Muscle of leg (tissue), 11 donors: ENCODE results near the gene POLR2I. TPM values are rescaled to one million over a fixed set of nuclear protein-coding genes. Genes with fewer than 3 reads are reported as not detected.

Experiments used
- DNase-seq: peaks from one replicate; pipeline ENCODE4 v3.0.0; 2013
- H3K27ac ChIP-seq: one replicate; pipeline ENCODE4 v1.5.1; 2013; ENCODE audit warnings: mild to moderate bottlenecking, low read length, control low read depth
- H3K27me3 ChIP-seq: one replicate; pipeline ENCODE4 v1.6.1; 2013; ENCODE audit warnings: low read length; ENCODE audit not compliant: control insufficient read depth, insufficient read depth
- H3K36me3 ChIP-seq: one replicate; pipeline ENCODE4 v1.6.1; 2013; ENCODE audit warnings: low read length; ENCODE audit not compliant: control insufficient read depth, insufficient read depth
- H3K4me1 ChIP-seq: one replicate; pipeline ENCODE4 v1.6.1; 2013; ENCODE audit warnings: low read length; ENCODE audit not compliant: control insufficient read depth, insufficient read depth
- H3K4me3 ChIP-seq: one replicate; pipeline ENCODE4 v1.5.1; 2013; ENCODE audit warnings: low read length, control low read depth
- H3K9me3 ChIP-seq: replicated peaks from 2 replicates; pipeline ENCODE4 v1.6.1; 2013; ENCODE audit warnings: low read depth, low read length; ENCODE audit not compliant: control insufficient read depth
- WGBS: methylation state at CpG from one replicate; pipeline ENCODE4 v1.1.5; 2013; ENCODE audit warnings: missing lambda C conversion rate; ENCODE audit not compliant: insufficient coverage; 5-methylcytosine and 5-hydroxymethylcytosine counted together
- polyA plus RNA-seq, 8 donors: library from polyadenylated mRNA; unstranded; fragments of 120-200 nt; gene quantifications; one replicate each; pipeline versions ENCODE4 v1.2.1 to v1.2.3, GENCODE V29; 2013; ENCODE audit warnings: inconsistent platforms in 1 of 8, low replicate concordance in 1 of 8; ENCODE audit not compliant: insufficient read length in 8 of 8, insufficient read depth in 1 of 8
- total RNA-seq: library from RNA; stranded (reverse); fragments of 120-200 nt; gene quantifications from one replicate; pipeline ENCODE4 v1.2.4, GENCODE V29; 2013

Gene POLR2I
- total and polyA plus RNA-seq, 9 donors, result 37.1 to 70.2 (median 46.9) TPM

DNA sequence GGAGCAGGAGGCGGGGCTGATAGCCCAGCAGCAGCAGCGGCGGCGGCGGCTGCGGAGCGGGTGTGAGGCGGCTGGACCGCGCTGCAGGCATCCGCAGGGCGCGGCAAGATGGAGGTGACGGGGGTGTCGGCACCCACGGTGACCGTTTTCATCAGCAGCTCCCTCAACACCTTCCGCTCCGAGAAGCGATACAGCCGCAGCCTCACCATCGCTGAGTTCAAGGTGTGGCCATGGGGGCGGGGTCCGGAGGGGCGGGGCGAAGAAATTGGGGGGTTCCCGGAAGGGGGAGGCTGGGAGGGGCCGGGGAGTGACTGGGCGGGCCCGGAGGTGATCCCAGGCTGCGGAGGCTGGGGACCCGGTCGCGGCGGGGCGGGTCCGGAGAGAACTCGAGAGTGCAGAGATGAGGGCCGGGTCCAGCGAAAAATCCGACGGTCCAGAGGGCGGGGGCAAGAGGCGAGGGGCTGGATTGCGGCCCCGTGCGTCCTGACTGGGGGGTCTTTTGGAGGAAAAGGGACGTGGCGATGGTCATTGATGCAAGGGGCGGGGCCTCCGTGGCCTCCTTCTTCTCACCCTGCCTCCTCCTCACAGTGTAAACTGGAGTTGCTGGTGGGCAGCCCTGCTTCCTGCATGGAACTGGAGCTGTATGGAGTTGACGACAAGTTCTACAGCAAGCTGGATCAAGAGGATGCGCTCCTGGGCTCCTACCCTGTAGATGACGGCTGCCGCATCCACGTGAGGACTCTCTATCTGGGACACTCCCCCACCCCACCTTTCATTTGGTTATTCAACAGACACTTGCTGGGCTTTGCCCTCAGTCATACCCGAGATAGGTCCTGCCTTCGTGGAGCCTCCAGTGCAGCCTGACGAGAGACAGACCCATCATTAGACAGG, 1.0 kb upstream of the POLR2I start, which contains the start of gene TBCB:
Gene TBCB, plus strand, starts transcription at position 16 of the 891 bp plus-strand sequence. Its CDS starts 93 bp downstream, at position 109.
- H3K27ac ChIP-seq, result peak within 1 kb of the TSS; percentile 95
- no peaks in the 10 kb centered on the region for H3K9me3 ChIP-seq
- peaks cover 21% of the 10 kb centered on the region for H3K4me1 ChIP-seq
- peaks cover 57% of the 10 kb centered on the region for H3K36me3 ChIP-seq
- no peak for DNase-seq
- H3K4me3 ChIP-seq, result peak within 1 kb of the TSS; percentile 78
- H3K27me3 ChIP-seq, result no peaks in the 10 kb centered on the region
- WGBS, result 1% methylated on average over 45 of the region's 59 CpGs

DNA sequence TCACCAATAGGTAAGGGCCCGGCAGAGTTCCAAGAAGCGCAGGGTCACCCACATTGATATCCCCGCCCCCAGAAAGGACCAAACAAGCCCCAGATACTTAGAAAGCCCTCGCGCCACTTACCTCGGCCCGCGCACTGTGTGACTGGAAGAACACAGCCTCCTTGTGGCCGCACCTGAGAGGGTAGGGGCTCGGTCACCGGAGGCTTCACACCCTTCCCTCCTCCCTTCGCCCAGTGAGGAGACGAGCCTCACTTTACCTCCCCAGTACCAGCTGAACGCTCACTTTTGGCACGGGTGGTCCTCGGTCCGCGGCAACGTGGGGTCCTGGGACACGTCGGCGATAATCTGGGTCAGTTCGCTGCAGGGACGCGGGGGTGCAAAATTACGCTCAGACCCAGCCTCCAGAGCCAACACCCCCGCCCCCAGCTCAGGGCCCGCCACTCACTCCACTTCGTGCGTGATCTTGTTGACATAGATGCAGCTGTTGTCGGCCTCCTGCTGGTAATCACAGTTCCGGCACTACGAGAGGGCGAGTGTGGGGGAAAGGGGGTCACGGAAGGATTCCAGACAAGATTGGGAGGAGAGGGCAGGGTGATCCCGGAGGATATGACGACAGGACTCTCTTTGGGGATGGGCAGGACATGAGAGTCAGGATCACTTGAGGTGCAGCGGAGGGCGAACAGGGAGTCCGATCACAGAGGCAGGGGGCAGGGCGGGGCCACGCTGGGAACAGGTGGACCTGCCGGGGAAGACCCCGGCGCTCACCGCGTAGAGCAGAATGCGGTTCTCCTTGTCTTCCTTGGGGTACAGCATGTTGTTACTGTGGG, 568 bp downstream of the POLR2I start:
- H3K36me3 ChIP-seq, result peaks cover 45% of the 10 kb centered on the region

DNA sequence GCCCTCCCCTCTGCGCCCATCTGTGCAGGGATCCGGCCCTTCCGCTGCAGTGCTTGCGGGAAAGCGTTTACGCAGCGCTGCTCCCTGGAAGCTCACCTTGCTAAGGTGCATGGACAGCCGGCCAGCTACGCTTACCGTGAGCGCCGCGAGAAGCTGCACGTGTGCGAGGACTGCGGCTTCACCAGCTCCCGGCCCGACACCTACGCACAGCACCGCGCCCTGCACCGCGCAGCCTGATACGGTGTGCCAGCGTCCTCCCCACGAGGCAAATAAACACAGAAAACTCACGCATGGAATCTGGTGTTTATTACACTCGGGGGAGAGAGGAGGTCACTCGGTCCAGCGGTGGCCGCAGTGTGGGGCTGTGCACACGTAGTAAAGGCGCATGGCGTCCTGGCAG, 1.2 kb downstream of the POLR2I start:
- Histone ChIP-seq H3K36me3 (peaks cover 38% of the 10 kb centered on the region), H3K27ac (no peak overlapping the region), H3K4me1 (peaks cover 21% of the 10 kb centered on the region), H3K27me3 (no peaks in the 10 kb centered on the region), H3K4me3 (no peak overlapping the region), H3K9me3 (no peaks in the 10 kb centered on the region)
- no peak for DNase-seq
- WGBS, result 85% methylated on average over 30 of the region's 34 CpGs

More for the DNA sequence above, 568 bp downstream of the POLR2I start:
- Histone ChIP-seq H3K27me3 (no peaks in the 10 kb centered on the region), H3K4me3 (peak overlapping the region; percentile 78), H3K27ac (peak overlapping the region; percentile 95), H3K4me1 (peaks cover 21% of the 10 kb centered on the region), H3K9me3 (no peaks in the 10 kb centered on the region)
- WGBS, result 6% methylated on average over 30 of the region's 48 CpGs
- peak; percentile 61 for DNase-seq

DNA sequence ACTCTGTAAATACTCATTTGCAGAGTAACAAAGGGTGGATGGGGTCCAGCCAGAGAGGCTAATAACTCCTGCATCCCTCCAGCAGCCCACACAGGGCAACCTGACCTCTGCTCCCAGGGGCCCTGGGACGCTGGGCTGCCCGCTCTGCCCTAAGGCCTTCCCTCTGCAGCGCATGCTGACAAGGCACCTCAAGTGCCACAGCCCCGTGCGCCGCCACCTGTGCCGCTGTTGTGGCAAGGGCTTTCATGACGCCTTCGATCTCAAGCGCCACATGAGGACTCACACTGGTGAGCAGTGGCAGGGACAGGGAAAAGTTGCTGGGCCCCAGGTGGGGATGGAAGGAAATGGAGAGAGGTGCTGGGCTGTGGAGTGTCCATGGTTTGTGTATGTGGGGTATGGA, 2.0 kb downstream of the POLR2I start:
- Histone ChIP-seq H3K27ac (no peak overlapping the region), H3K4me3 (no peak overlapping the region), H3K36me3 (peaks cover 31% of the 10 kb centered on the region), H3K4me1 (peaks cover 21% of the 10 kb centered on the region), H3K27me3 (no peaks in the 10 kb centered on the region), H3K9me3 (no peaks in the 10 kb centered on the region)
- no peak for DNase-seq
- 91% methylated on average over 10 of the region's 10 CpGs for WGBS

DNA sequence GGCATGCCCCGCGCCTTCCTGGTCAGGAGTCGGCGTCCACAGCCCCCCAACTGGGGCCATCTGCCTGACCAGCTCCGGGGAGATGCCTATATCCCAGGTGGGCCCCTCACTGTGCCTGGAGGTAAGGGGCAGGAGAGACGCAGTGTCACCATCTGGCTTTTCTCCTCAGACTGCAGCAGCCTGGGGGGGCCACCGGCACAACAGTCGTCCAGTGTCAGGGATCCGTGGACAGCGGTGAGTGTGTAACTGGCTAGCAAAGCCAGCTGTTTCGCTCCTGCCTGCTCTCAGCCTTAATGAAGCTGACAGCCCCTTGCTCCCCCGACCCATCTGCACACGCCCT, 3.5 kb downstream of the POLR2I start:
- Histone ChIP-seq H3K27me3 (no peaks in the 10 kb centered on the region), H3K4me1 (peaks cover 18% of the 10 kb centered on the region), H3K27ac (no peak overlapping the region), H3K4me3 (no peak overlapping the region), H3K36me3 (peaks cover 26% of the 10 kb centered on the region), H3K9me3 (no peaks in the 10 kb centered on the region)
- 57% methylated on average over 13 of the region's 13 CpGs for WGBS
- DNase-seq, result no peak

DNA sequence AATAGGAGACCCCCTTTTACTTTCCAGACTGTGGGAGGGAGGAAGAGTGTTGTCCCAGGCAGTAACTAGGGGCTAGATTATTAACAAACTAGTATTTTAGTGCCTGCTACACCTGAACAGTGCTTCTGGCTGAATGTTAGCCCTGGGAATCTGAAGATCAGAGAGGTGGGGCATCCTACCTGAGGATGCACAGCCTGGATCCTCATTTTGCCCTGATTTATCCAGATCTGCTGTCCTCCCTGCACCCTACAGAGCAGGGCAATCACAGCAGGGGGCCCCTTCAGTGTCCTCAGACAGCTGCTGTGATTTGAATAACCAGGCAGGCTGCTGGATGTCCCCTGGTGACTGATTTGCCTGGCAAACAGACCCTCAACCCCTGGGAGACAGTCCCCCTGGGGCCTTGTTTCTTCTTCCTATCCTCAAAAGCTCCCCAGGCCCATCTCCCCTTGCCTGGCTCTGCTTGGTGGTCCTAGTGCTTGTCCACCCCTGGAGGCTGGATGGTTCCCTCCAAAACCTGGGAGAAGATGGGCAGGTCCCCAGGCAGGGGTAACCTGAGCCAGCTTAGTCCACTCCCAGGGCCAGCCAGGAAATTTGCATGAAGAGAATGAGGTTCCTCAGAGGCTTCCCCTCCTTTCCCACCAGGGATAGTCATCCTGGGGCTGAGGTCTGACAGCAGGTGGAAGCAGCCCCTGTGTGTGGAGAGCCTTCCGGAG, 4.0 kb downstream of the POLR2I start, which contains the start of gene OVOL3:
Gene OVOL3, plus strand, starts transcription at position 657 of the 713 bp plus-strand sequence. CDS start 60 bp downstream, outside the sequence.
- 80% methylated on average over 1 of the region's 1 CpG for WGBS

DNA sequence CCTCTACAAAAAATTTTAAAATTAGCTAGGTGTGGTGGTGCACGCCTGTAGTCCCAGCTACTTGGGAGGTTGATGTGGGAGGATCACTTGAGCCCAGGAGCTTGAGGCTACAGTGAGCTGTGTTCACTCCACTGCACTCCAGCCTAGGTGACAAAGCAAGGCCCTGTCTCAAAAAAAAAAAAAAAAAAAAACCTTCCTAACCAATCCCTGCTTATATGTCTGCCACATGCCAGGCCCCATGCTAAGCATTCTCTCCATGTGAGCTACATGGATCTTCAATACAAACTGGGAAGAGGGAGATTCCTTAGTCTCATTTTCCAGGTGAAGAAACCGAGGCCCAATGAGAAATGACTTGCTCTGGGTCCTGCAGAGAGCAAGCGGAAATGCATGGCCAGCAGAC, 6.0 kb downstream of the POLR2I start:
- H3K27me3 ChIP-seq, result no peaks in the 10 kb centered on the region
- peaks cover 40% of the 10 kb centered on the region for H3K36me3 ChIP-seq
- no peak overlapping the region for H3K27ac ChIP-seq
- no peaks in the 10 kb centered on the region for H3K9me3 ChIP-seq
- H3K4me3 ChIP-seq, result no peak overlapping the region
- H3K4me1 ChIP-seq, result peaks cover 4% of the 10 kb centered on the region
- DNase-seq, result no peak
- 100% methylated on average over 1 of the region's 3 CpGs for WGBS

More for the DNA sequence above, 4.0 kb downstream of the POLR2I start, which contains the start of gene OVOL3:
- peaks cover 26% of the 10 kb centered on the region for H3K36me3 ChIP-seq
- no peak for DNase-seq
- peaks cover 13% of the 10 kb centered on the region for H3K4me1 ChIP-seq
- no peaks in the 10 kb centered on the region for H3K27me3 ChIP-seq
- no peaks in the 10 kb centered on the region for H3K9me3 ChIP-seq
- H3K4me3 ChIP-seq, result no peak within 1 kb of the TSS
- no peak within 1 kb of the TSS for H3K27ac ChIP-seq

DNA sequence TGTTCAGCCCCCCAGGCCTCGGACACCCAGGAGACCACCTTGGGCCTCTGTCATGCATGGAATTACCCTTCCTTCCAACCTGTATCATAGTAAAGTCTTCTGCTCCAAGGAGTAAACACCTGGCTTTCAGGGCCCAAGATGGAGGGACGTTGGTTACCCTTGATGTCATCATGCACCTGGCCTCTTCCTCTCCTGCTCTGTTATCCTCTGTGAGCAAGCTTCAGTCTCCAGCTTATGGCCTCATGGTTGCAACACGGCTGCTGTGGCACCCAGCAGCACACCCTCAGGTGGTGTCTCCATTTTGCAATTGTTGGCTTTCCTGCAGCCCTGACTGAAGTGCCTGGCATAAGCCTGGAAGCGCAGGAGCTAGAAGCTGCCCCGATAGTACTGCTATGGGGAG, 7.7 kb downstream of the POLR2I start:
- Histone ChIP-seq H3K36me3 (peaks cover 42% of the 10 kb centered on the region), H3K4me1 (no peaks in the 10 kb centered on the region), H3K9me3 (no peaks in the 10 kb centered on the region), H3K27me3 (no peaks in the 10 kb centered on the region), H3K27ac (no peak overlapping the region), H3K4me3 (no peak overlapping the region)
- no peak for DNase-seq
- 96% methylated on average over 5 of the region's 5 CpGs for WGBS

DNA sequence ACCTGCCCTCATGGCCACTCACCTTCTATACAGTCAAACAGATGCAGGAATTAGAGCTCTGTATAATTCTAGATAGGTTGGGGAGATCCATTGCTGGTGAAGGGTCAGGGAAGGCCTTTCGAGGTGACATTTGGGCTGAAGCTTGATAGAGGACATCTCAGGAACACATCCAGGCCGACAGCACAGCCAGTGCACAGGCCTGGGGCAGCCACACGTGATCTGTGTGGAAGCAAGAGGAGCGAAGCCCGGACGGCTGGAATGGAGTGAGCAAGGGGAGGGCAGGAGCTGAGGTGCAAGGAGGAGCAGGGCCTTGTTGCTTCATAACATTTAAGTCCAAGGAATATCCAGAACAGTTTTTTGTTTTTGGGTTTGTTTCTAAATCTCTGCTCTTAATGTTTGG, 8.2 kb downstream of the POLR2I start:
- WGBS, result 85% methylated on average over 5 of the region's 6 CpGs
- Histone ChIP-seq H3K4me1 (no peaks in the 10 kb centered on the region), H3K4me3 (no peak overlapping the region), H3K27me3 (no peaks in the 10 kb centered on the region), H3K27ac (no peak overlapping the region), H3K9me3 (no peaks in the 10 kb centered on the region), H3K36me3 (peaks cover 42% of the 10 kb centered on the region)
- DNase-seq, result no peak
